NCI-H460 (cell line): ENCODE measurements around the gene ARL16. TPM values are rescaled to one million over a fixed set of nuclear protein-coding genes. Genes with fewer than 3 reads are reported as not detected.

ENCODE experiments used
- DNase-seq: peaks from one replicate; pipeline ENCODE4 v3.0.0-alpha.2; 2016; ENCODE audit warnings: low read depth; ENCODE audit errors: extremely low read depth
- total RNA-seq: library from RNA; depleted of rRNA; stranded (reverse); fragments of >200 nt; shearing (Covaris generic); gene quantifications from 2 replicates; pipeline ENCODE4 v1.2.3, GENCODE V29; 2014

The ARL16 gene
- total RNA-seq, 1 experiment from 2014 or later: 35.3 TPM

DNA sequence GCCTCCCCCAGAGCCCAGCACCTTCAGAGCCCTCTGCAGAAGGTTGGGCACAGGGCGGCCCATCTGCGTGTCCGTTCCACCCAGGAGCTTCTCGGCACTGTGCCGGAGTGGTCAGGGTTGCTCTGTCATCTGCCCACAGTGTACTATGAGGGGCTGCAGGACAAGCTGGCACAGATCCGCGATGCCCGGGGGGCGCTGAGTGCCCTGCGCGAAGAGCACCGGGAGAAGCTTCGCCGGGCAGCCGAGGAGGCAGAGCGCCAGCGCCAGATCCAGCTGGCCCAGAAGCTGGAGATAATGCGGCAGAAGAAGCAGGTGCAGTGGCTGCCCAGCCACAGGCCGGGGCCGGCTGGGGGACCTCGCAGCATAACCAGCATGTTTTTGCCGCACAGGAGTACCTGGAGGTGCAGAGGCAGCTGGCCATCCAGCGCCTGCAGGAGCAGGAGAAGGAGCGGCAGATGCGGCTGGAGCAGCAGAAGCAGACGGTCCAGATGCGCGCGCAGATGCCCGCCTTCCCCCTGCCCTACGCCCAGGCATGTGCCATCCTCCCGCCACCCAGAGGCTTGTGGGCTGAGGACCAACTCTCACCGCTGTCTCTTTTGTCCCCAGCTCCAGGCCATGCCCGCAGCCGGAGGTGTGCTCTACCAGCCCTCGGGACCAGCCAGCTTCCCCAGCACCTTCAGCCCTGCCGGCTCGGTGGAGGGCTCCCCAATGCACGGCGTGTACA is 12.8 kb upstream of the ARL16 start:
- DNase-seq: no peak

- no peak for DNase-seq
These were observed 12.2 kb upstream of the ARL16 start for GRCh38 chr17:81695801-81696200.

- no peak for DNase-seq
These were observed 11.6 kb upstream of the ARL16 start for GRCh38 chr17:81695211-81695610.

DNA sequence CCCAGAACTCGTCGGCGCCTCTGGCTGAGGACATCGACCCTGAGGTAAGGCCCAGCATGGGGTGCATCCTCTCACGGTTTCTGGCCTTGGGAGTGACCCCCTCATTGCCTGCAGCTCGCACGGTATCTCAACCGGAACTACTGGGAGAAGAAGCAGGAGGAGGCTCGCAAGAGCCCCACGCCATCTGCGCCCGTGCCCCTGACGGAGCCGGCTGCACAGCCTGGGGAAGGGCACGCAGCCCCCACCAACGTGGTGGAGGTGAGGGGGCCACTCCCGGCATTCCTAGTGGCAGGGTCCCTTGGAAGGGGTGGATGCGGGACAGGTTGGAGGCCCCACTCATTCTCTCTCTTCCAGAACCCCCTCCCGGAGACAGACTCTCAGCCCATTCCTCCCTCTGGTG is 11.2 kb upstream of the ARL16 start:
- no peak for DNase-seq

- DNase-seq: no peak
These were observed 10.1 kb upstream of the ARL16 start for GRCh38 chr17:81693509-81694210.

- no peak for DNase-seq
These were observed 8.0 kb upstream of the ARL16 start for GRCh38 chr17:81691608-81692007.

DNA sequence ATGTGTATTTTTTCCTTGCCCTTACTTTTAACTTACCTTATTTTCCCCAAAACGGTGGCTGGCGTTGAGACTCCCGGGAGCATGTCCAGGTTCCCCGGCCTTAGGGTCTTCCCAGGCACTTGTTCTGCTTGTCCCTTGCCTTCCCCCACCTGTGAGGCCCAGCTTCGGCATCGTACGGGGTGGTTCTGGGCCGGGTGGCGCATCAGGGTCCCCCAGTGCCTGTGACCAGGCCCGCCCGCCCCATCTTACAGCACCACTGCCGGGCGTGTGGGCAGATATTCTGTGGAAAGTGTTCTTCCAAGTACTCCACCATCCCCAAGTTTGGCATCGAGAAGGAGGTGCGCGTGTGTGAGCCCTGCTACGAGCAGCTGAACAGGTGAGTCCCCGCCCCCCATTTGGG is 7.6 kb upstream of the ARL16 start:
- no peak for DNase-seq

- no peak for DNase-seq
These were observed 7.0 kb upstream of the ARL16 start for GRCh38 chr17:81690549-81690948.

DNA sequence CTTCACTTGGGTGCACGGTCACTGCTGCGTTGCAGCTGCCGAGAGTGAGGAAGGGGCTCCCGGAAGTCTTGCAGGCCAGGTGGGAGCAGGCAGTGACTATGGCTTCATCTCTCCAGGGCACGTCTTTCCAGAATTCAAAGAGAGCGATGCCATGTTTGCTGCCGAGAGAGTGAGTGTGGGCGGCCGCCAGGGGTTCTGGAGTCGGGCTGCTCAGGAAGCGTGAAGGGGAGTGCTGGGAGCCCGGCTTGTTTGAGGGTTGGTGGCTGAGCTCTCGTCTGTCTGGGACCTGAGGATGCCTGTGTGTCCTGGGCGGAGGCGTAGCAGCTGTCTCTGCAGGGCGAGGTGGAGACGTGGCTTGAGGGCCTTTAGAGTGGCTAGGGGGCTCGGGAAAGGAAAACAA is 6.5 kb upstream of the ARL16 start:
- DNase-seq: no peak

GRCh38 chr17:81688616-81689015 is 5.0 kb upstream of the ARL16 start:
- DNase-seq: no peak

- DNase-seq: no peak
These were observed 4.4 kb upstream of the ARL16 start for GRCh38 chr17:81687770-81688541.

GRCh38 chr17:81686614-81687013 is 3.0 kb upstream of the ARL16 start:
- no peak for DNase-seq

- DNase-seq: no peak
These were observed 1.5 kb upstream of the ARL16 start for GRCh38 chr17:81685108-81685507.

GRCh38 chr17:81684442-81684911 is 880 bp upstream of the ARL16 start:
- peak; percentile 32 for DNase-seq

DNA sequence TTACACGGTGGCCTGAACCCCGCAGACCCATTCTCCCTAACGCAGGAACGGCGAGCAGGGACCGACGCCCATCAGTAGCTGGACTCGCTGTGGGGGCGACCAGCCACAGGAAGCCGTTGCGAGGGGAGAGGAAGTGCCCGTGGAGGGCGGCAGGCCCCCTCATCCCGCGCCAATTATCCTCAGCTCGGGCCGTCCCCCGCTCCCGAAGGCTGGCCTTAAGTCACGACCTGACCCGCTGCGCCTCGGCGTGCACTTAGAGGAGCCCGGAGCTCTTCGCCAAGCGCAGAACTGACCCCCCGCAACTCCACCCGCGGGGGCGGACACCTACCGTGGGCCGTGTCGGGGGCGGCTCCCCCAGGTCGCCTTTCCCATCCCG is 401 bp downstream of the ARL16 start:
- no peak for DNase-seq

DNA sequence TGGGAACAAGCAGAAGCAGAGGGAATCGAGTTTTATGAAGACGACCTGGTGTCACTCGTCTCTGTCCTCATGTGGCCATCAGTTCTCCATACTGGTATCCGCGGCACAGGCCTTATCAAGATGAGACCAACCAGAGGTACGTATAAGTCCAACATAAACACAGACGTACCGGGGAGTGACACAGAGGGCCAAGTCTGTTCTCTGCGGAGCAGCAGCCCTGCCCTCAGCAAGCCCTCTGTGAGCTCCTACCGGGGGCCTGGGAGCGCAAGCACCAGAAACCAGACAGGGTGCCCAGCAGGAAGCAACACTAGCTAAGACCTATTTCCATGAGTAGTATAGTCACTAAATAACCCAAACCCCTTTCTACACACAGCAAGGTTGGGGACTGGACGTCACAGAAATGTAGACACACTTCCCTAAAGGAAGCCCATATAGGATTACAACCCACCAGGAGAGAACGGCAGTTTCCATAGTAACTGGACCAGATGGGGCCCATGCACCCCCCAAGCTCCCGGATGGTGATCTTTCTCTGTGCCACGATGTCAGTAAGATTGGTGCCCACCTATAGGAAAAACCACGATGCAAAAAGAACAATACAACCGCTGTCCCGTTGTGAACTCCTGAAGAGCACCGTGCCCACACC is 911 bp downstream of the ARL16 start:
- no peak for DNase-seq

DNA sequence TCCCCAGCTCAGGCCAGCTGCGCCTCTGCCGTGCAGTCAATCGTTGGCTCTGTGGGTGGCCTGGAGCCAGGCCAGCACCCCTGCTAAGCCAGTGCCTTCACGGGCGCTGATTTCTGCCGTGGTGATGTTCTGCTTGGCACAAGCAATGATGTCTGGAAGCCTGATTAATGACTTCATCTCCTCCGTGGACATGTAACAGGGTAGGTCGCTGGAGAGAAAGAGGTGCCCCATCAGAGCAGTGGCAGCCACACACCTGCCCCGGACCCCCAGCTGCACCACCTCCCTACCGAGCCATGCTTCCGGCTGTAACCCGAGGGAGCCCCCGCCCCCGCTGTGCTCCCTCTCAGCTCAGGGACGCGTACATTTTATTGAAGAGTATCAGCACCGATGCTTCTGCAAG is 1.9 kb downstream of the ARL16 start:
- DNase-seq: no peak

- no peak for DNase-seq
These were observed 3.4 kb downstream of the ARL16 start for GRCh38 chr17:81680150-81680549.

DNA sequence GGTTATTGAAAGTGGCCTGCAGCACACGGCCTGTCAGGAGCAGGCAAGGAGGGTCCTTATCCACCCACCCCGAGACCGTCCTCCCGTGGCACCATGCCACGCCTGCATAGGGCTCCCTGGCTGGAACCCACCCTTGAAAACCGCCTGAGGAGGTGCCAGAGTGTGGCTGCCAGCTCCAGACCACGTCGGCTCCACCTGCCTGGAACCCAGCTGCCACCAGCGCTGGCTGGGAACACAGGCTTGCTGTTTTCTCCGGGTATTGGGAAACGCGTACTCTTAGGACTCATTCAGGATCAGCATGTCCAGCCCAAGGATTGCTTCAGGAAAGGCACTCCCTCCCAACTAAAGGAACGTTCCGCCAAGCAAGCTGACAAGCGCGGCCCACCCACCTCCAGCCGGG is 6.7 kb downstream of the ARL16 start:
- no peak for DNase-seq

DNA sequence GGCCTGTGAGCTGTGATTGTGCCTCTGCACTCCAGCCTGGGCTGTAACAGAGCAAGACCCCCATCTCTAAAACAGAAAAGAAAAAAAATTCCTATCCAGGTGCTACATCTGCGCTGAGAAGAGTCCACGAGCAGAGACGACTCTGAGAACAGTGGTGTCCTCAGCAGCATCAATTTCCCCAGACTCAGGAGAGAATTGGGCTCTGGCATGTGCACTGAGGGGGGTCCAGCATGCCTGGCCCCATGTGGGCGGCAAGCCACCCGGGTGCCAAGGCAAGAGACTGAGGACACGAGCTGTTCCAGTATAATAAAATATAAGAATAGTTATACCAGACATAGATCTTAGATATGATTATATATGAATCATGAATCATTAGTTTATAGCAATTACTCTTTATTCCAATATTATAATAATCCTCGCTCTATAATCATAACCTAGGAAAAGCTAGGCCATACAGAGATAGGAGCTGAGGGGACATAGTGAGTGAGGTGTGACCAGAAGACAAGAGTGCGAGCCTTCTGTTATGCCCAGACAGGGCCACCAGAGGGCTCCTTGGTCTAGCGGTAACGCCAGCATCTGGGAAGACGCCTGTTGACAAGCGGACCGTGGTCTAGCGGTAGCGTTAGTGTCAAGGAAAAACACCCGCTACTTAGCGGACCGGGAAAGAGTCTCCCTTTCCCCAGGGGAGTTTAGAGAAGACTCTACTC is 7.9 kb downstream of the ARL16 start:
- DNase-seq: peak; percentile 30
